GM19468 (cell line): ENCODE measurements around the gene MFSD8.
"Not testable (repeated sequence)": the region's sequence is repeated elsewhere in the genome, so short reads cannot be mapped to it uniquely, and the experiment has no call there.

ENCODE experiments used
- ATAC-seq: cut with Tn5 transposase; IDR thresholded peaks from one replicate; pipeline ENCODE4 v1.9.1; 2021; ENCODE audit warnings: mild to moderate bottlenecking, moderate library complexity, moderate number of reproducible peaks; ENCODE audit not compliant: unreplicated experiment; ENCODE audit errors: extremely low read depth

MFSD8 gene

GRCh38 chr4:127957105-127957504 is 7.9 kb downstream of the MFSD8 start:
- no peak for ATAC-seq

GRCh38 chr4:127936974-127937373 is 28.0 kb downstream of the MFSD8 start:
- no peak for ATAC-seq

GRCh38 chr4:127931836-127932235 is 33.1 kb downstream of the MFSD8 start:
- ATAC-seq = not testable (repeated sequence)

- ATAC-seq = no peak
Observed at GRCh38 chr4:127930175-127930574, 34.8 kb downstream of the MFSD8 start.

GRCh38 chr4:127925720-127926119 is 39.3 kb downstream of the MFSD8 start:
- not testable (repeated sequence) for ATAC-seq

- ATAC-seq = no peak
Observed at GRCh38 chr4:127922226-127922625, 42.7 kb downstream of the MFSD8 start.

GRCh38 chr4:127920521-127920920 is 44.5 kb downstream of the MFSD8 start:
- ATAC-seq = no peak

GRCh38 chr4:127917151-127917550 is 47.8 kb downstream of the MFSD8 start:
- ATAC-seq = no peak

- no peak for ATAC-seq
Observed at GRCh38 chr4:127916512-127916911, 48.5 kb downstream of the MFSD8 start.

GRCh38 chr4:127905029-127905428 is 59.9 kb downstream of the MFSD8 start:
- ATAC-seq = no peak

GRCh38 chr4:127899682-127900081 is 65.3 kb downstream of the MFSD8 start:
- not testable (repeated sequence) for ATAC-seq

GRCh38 chr4:127896528-127896927 is 68.4 kb downstream of the MFSD8 start:
- no peak for ATAC-seq

- ATAC-seq = no peak
Observed at GRCh38 chr4:127896069-127896468, 68.9 kb downstream of the MFSD8 start.

- no peak for ATAC-seq
Observed at GRCh38 chr4:127889903-127890302, 75.1 kb downstream of the MFSD8 start.

GRCh38 chr4:127888559-127888958 is 76.4 kb downstream of the MFSD8 start:
- no peak for ATAC-seq

GRCh38 chr4:127881563-127881864 is 83.5 kb downstream of the MFSD8 start:
- ATAC-seq = peak; percentile 8

GRCh38 chr4:127880763-127881562 is 84.0 kb downstream of the MFSD8 start, which contains the start of gene PLK4:
PLK4 (plus strand) TSS chr4:127880893; CDS start chr4:127881135, 242 bp downstream.
- peak; percentile 97 for ATAC-seq

GRCh38 chr4:127875791-127876190 is 89.2 kb downstream of the MFSD8 start:
- ATAC-seq = no peak

- no peak for ATAC-seq
Observed at GRCh38 chr4:127870688-127871087, 94.3 kb downstream of the MFSD8 start.

GRCh38 chr4:127870281-127870680 is 94.7 kb downstream of the MFSD8 start:
- no peak for ATAC-seq

GRCh38 chr4:127868196-127868595 is 96.8 kb downstream of the MFSD8 start:
- ATAC-seq = no peak
